Panc1 (cell line): ENCODE results near the gene MCM7. TPM values are rescaled to one million over a fixed set of nuclear protein-coding genes. Genes with fewer than 3 reads are reported as not detected.

Source experiments
- ATAC-seq: fragments of 200-7000 bp; cut with Tn5 transposase; 2 replicates; pipeline ENCODE4 v1.9.1; 2020; ENCODE audit warnings: mild to moderate bottlenecking, moderate library complexity
- BruUV-seq: library from RNA; stranded (reverse); fragments of 400-500 nt; replicated peaks from 2 replicates; lab custom pipeline; 2021; lab: Mats Ljungman, UMichigan
- CTCF ChIA-PET: fragments of 300-600 bp; sonication (Branson Sonifier 250); formaldehyde crosslinking; loops from one replicate; lab custom pipeline; 2022; ENCODE audit warnings: antibody characterized with exemption; lab: Charles Lee
- POLR2A ChIA-PET: fragments of 300-600 bp; sonication (Branson Sonifier 250); formaldehyde crosslinking; loops from one replicate; lab custom pipeline; 2022; ENCODE audit warnings: antibody characterized with exemption; lab: Charles Lee
- DNase-seq: peaks from one replicate; pipeline ENCODE4 v3.0.0-alpha.2; 2010; ENCODE audit warnings: low read depth, low spot score
- H3K27ac ChIP-seq: 2 replicates; pipeline ENCODE4 v1.5.1; 2011; ENCODE audit warnings: mild to moderate bottlenecking, low read length, inconsistent platforms
- H3K27me3 ChIP-seq: fragments of 200-500 bp; sonication (Bioruptor generic); 2 replicates; pipeline ENCODE4 v1.6.0; 2014; ENCODE audit warnings: low read length, inconsistent platforms; ENCODE audit not compliant: control insufficient read depth, insufficient read depth
- H3K36me3 ChIP-seq: fragments of 200-500 bp; sonication (Bioruptor generic); 2 replicates; pipeline ENCODE4 v1.5.1; 2014; ENCODE audit warnings: inconsistent platforms, mild to moderate bottlenecking, low read length, moderate library complexity; ENCODE audit not compliant: control insufficient read depth, insufficient read depth
- H3K4me1 ChIP-seq: 2 replicates; pipeline ENCODE4 v1.5.1; 2011; ENCODE audit warnings: inconsistent platforms, mild to moderate bottlenecking, low read length, moderate library complexity; ENCODE audit not compliant: control insufficient read depth, insufficient read depth
- H3K4me3 ChIP-seq, 2 experiments: 2 replicates each; pipeline ENCODE4 v1.5.1; 2011 to 2012; ENCODE audit warnings: low read depth in 2 of 2, low read length in 2 of 2, mild to moderate bottlenecking in 2 of 2, inconsistent platforms in 1 of 2, moderate library complexity in 1 of 2
- H3K9me3 ChIP-seq: fragments of 200-500 bp; sonication (Bioruptor generic); 2 replicates; pipeline ENCODE4 v1.5.1; 2014; ENCODE audit warnings: low read depth, mild to moderate bottlenecking, inconsistent platforms, low read length, moderate library complexity; ENCODE audit not compliant: control insufficient read depth, insufficient read depth
- POLR2AphosphoS5 ChIP-seq: IDR thresholded peaks from 2 replicates; pipeline ENCODE4 v1.6.1; 2012; ENCODE audit warnings: mild to moderate bottlenecking, low read depth, low read length, moderate library complexity
- SIN3A ChIP-seq: IDR thresholded peaks from 2 replicates; pipeline ENCODE4 v1.6.1; 2012; ENCODE audit warnings: low read depth, mild to moderate bottlenecking, low read length, moderate library complexity, borderline replicate concordance; ENCODE audit not compliant: insufficient read depth
- TCF7L2 ChIP-seq: IDR thresholded peaks from 2 replicates; pipeline ENCODE4 v1.6.1; 2011; ENCODE audit warnings: mild to moderate bottlenecking, low read depth, low read length, inconsistent platforms
- in situ Hi-C: cut with HindIII; loops from 2 replicates; pipeline ENCODE4 v1.10.0; 2016; ENCODE audit warnings: low sequenced_read_pairs, low pct_unique_long_range_greater_than_20kb
- intact Hi-C: fragments of 100-400 bp; cut with micrococcal nuclease; formaldehyde crosslinking; loops from one replicate; pipeline ENCODE4 v1.10.0; 2022; ENCODE audit not compliant: unreplicated experiment
- total RNA-seq: library from RNA; stranded (reverse); gene quantifications from one replicate; pipeline ENCODE4 v1.2.1, GENCODE V29; 2021; ENCODE audit not compliant: unreplicated experiment
- TF ChIP-seq, protein P1 (sequence below), 2 experiments: IDR thresholded peaks; 2 replicates each; pipeline ENCODE4 v1.6.1; 2011 to 2012; ENCODE audit warnings: low read depth in 2 of 2, control low read depth in 1 of 2, low read length in 1 of 2, mild to moderate bottlenecking in 1 of 2, moderate library complexity in 1 of 2; ENCODE audit not compliant: insufficient read depth in 1 of 2
- TF ChIP-seq, protein P2 (sequence below): fragments of 450-650 bp; IDR thresholded peaks from 2 replicates; pipeline ENCODE4 v1.5.1; 2017; ENCODE audit warnings: mild to moderate bottlenecking

The MCM7 gene
- total RNA-seq, 1 experiment from 2014 or later: 258 TPM

DNA sequence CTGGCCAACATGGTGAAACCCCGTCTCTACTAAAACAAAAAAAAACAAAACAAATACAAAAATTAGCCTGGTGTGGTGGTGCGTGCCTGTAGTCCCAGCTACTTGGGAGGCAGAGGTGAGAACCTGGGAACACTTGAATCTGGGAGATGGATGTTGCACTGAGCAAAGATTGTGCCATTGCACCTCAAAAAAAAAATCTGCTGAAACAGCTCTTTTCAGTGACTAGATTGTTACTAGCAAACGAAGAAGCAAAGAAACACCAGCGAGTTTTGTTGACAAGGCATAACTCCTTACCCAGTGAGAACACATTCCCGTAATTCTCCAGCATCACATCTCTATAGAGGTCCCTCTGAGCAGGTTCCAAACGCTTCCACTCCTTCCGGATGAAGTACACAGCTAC lies 26.4 kb downstream of the MCM7 start:
- H3K27ac ChIP-seq: no peak overlapping the region
- peaks cover 60% of the 10 kb centered on the region for H3K9me3 ChIP-seq
- BruUV-seq: no TSS peak
- no peak overlapping the region for H3K4me3 ChIP-seq
- DNase-seq (no peak), ATAC-seq (no peak)
- H3K36me3 ChIP-seq: peaks cover 19% of the 10 kb centered on the region
- no peaks in the 10 kb centered on the region for H3K4me1 ChIP-seq
- ChIA-PET CTCF (no interaction called here), POLR2A (no interaction called here)
- in situ Hi-C loops (no loop called here), intact Hi-C loops (no loop called here)
- no peaks in the 10 kb centered on the region for H3K27me3 ChIP-seq
- no peak for TF ChIP-seq TCF7L2
- TF ChIP-seq, protein P1, sequence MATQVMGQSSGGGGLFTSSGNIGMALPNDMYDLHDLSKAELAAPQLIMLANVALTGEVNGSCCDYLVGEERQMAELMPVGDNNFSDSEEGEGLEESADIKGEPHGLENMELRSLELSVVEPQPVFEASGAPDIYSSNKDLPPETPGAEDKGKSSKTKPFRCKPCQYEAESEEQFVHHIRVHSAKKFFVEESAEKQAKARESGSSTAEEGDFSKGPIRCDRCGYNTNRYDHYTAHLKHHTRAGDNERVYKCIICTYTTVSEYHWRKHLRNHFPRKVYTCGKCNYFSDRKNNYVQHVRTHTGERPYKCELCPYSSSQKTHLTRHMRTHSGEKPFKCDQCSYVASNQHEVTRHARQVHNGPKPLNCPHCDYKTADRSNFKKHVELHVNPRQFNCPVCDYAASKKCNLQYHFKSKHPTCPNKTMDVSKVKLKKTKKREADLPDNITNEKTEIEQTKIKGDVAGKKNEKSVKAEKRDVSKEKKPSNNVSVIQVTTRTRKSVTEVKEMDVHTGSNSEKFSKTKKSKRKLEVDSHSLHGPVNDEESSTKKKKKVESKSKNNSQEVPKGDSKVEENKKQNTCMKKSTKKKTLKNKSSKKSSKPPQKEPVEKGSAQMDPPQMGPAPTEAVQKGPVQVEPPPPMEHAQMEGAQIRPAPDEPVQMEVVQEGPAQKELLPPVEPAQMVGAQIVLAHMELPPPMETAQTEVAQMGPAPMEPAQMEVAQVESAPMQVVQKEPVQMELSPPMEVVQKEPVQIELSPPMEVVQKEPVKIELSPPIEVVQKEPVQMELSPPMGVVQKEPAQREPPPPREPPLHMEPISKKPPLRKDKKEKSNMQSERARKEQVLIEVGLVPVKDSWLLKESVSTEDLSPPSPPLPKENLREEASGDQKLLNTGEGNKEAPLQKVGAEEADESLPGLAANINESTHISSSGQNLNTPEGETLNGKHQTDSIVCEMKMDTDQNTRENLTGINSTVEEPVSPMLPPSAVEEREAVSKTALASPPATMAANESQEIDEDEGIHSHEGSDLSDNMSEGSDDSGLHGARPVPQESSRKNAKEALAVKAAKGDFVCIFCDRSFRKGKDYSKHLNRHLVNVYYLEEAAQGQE (IDR thresholded peaks at IDR 0.05; ENCODE audit: insufficient read depth in 1 of 2, low read depth in 2 of 2, low read length in 1 of 2): no peak
- TF ChIP-seq SIN3A: no peak
- TF ChIP-seq, protein P2, sequence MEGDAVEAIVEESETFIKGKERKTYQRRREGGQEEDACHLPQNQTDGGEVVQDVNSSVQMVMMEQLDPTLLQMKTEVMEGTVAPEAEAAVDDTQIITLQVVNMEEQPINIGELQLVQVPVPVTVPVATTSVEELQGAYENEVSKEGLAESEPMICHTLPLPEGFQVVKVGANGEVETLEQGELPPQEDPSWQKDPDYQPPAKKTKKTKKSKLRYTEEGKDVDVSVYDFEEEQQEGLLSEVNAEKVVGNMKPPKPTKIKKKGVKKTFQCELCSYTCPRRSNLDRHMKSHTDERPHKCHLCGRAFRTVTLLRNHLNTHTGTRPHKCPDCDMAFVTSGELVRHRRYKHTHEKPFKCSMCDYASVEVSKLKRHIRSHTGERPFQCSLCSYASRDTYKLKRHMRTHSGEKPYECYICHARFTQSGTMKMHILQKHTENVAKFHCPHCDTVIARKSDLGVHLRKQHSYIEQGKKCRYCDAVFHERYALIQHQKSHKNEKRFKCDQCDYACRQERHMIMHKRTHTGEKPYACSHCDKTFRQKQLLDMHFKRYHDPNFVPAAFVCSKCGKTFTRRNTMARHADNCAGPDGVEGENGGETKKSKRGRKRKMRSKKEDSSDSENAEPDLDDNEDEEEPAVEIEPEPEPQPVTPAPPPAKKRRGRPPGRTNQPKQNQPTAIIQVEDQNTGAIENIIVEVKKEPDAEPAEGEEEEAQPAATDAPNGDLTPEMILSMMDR: no peak
- TF ChIP-seq POLR2AphosphoS5: no peak

DNA sequence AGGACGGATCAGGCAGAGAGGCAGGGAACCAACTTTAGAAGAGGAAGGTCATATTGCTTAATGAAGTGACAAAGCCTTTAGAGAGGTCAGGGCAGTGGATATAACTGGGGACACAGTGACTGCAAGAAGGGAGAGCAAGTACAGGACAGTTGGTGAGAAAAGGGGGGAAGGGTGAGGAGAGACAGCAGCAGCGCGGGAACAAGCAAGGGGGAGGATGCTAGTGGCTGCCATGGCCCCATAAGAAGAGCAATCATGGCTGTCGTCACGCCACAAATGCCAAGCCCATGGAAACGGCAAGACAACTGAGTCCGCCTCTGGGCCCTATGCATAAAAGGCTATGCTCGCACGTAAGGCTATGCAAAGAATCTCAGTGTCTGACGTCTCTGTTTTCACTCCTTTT lies 28.7 kb downstream of the MCM7 start:
- CTCF ChIA-PET: no interaction called here
- H3K9me3 ChIP-seq: peaks cover 64% of the 10 kb centered on the region
- TF ChIP-seq, protein P2: no peak
- no peak for TF ChIP-seq SIN3A
- TF ChIP-seq TCF7L2: no peak
- TF ChIP-seq POLR2AphosphoS5: no peak
- TF ChIP-seq, protein P1 (IDR thresholded peaks at IDR 0.05; ENCODE audit: insufficient read depth in 1 of 2, low read depth in 2 of 2, low read length in 1 of 2): no peak
- no peak for DNase-seq
- H3K27ac ChIP-seq: no peak overlapping the region
- intact Hi-C loops: no loop called here
- H3K27me3 ChIP-seq: no peaks in the 10 kb centered on the region
- no peak for ATAC-seq
- H3K4me3 ChIP-seq: no peak overlapping the region
- POLR2A ChIA-PET: no interaction called here
- in situ Hi-C loops: no loop called here
- H3K36me3 ChIP-seq: peaks cover 19% of the 10 kb centered on the region
- BruUV-seq: no TSS peak
- no peaks in the 10 kb centered on the region for H3K4me1 ChIP-seq
